ENCODE measurements around the gene ASPHD2.
"Not testable (repeated sequence)": the region's sequence is repeated elsewhere in the genome, so short reads cannot be mapped to it uniquely, and the experiment has no call there.

The ASPHD2 gene, protein sequence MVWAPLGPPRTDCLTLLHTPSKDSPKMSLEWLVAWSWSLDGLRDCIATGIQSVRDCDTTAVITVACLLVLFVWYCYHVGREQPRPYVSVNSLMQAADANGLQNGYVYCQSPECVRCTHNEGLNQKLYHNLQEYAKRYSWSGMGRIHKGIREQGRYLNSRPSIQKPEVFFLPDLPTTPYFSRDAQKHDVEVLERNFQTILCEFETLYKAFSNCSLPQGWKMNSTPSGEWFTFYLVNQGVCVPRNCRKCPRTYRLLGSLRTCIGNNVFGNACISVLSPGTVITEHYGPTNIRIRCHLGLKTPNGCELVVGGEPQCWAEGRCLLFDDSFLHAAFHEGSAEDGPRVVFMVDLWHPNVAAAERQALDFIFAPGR

DNA sequence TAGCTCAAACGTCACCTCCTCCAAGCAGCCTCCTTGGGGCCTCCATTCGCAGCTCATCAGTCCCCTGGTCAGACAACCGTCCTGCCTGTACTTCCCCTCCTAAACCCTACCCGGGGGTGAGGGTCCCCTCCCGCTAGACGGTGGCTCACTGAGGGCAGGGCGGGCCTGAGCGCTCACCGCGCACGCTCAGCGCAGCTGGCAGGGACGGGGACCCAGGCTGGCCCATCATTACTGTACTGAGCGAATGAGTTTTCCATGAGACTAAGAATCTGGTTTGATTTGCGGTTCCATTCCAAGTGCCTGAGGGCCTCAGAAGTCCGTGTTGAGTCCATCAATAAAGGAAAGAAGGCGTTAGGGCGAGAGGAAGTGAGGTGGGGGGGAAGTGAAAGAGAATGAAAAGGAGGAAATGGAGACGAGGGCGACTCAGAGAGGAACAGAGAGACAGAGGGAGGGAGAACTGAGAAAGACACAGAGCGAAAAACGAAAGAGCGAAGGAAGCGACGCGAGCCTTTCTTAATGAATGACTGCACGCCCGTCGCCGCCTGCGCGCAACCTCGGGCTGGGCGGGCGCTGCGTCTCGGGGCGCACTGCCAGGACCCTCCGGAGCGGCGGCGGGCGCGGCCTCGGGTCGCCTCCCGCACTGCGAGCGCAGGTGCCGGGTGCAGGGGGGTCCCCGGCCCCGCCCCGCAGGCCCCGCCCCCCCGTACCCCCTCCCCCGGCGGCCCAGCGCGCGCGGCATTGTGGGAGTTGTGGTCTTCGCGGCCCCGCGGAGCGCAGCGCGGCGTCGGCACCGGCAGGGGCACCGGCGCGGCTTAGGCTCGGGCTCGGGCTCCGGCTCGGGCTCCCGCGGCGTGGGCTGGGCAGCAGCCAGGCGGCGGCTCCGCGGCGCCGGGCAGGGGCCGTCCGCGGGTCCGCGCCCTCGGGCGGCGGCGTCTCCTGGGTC lies at the start of gene ASPHD2:
Gene ASPHD2 (plus strand): TSS at position 746 of the 943 bp plus-strand sequence. CDS start 4,356 bp downstream, outside the sequence.
- peak; percentile 60 for DNase-seq

GRCh38 chr22:26380072-26380830 lies 48.8 kb upstream of the ASPHD2 start:
- no peak for DNase-seq

- DNase-seq, result no peak
Measured at GRCh38 chr22:26382782-26383181, 46.3 kb upstream of the ASPHD2 start.

DNA sequence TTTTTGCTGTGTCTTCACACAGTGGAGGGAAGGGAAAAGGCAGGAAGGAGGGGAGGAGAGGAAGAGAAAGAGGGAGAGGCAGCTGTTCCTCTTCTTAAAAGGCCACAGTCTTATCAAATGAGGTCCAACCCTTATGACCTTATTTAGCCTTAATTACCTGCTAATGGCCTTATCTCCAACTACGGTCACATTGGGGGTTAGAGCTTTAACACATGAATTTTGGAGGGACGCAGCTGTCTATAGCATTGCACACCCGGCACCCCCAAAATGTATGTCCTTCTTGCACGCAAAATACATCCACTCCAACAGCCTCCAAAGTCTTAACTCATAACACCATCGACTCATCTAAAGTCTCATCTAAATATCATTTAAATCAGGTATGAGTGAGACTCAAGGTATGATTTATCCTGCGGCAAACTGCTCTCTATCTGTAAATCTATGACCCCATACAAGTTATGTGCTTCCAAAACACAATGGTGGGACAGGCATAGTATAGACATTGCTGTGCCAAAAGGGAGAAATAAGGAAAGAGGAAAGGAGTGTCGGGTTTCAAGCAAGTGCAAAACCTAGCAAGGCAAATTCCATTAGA lies 45.0 kb upstream of the ASPHD2 start:
- DNase-seq, result no peak

DNA sequence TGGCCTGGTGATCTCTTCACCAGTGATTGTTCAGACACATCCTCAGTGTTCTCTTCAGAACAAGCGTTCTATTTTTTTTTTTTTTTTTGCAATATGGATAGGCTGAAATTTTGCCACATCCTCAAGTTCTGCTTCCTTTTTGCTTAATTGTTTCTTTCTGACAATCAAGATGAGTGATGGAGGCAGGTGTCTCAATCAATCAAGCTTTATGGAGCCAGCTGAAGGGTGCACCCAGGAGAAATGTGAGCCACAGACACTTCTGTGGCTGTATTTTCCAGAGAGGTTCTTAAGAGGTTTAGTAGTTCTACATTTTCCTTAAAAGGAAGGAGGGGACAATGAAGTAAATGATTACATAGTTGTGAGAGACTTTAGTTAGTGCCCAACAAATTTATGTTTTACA lies 43.9 kb upstream of the ASPHD2 start:
- no peak for DNase-seq

DNA sequence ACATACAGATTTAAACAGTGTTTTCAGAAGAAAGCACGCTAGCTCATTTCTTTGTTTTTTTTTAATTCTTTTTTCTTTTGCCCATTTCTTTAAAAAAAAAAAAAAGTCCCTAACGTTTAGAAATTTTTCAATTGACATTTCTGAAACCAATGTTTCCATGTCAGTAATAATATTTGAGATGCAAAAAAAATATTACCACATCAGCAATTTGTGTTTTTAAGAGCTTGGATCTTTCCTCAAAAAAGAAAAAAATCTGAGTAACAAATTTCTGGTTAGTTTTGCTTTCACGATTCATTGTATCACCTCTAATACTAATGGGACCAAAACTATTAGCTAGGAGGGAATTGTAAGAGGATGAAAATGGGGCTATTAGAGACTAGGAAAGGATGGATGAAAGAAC lies 39.9 kb upstream of the ASPHD2 start:
- no peak for DNase-seq

DNA sequence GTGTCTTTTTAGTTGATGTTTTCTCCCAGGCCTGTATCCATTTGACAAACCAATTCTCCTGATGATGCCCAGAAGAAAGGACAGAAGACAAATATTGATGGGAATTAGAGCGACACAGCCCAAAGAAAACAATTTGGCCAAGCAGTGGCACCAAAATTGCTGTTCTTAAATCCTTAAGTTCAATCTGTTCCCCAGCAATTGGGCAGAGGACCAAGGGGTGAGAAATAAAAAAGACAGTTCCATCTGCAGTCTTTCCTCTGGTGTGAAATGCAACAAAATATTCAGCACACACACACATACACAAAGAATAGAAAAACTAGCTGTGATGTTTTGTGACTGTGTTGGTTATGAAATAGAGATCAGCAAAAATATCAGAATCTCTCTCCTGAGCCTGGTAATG lies 38.0 kb upstream of the ASPHD2 start:
- no peak for DNase-seq

GRCh38 chr22:26391623-26392022 lies 37.4 kb upstream of the ASPHD2 start:
- DNase-seq, result no peak

DNA sequence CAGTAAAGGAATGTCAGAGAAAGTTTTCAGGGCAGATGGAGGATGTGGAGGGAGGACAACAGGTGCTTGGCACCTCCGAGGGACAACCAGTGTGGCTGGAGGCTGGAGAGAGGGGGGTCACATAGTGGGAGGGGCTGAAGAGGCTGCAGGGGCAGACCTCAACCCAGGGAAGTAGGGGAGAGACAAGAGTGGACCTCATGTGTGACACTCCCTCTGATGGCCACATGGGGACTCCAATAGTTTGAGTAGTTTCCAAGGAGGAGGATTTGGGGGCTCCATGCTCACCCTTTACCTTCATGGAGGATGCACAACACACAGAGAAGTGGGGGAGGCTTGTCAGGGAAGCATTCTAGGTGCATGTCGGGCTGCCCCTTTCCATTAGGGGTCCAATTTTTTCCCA lies 35.1 kb upstream of the ASPHD2 start:
- DNase-seq, result no peak

DNA sequence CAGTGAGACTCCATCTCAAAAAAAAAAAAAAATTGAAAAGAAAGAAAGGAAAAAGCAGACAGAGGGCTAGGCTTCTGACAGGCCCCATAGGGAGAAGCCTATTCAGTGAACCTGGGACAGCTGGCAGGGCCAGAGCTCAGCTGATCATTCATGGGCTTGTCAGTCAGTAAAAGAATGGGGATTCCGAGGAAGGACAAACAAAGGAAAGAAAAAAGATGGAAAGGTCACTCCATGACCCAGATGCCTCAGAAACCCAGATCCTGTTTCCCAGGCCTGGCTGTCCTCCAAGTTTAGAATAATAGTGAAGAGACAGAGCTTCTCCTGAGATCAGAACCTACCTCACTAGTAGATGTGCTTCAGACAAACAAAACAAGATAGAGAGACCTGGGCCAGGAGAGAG lies 34.3 kb upstream of the ASPHD2 start:
- no peak for DNase-seq

DNA sequence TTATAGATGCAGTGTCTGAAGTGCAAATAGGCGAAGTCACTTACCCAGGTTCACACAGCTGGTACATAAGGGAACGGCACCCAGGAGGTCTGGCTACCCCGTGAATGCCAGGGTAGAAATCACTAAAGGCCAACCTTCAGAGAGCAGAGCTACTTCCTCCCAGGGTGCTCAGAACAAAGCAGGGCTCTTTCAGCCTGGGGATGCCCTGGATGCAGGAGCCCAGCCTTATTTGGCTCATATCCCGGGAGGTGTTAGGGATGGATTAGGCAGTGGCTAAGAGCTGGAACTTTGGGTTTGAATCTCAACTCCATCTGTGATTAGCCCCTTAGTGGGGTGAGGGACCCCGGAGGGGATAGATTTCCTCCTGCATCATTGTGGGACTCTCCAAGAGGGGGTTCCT lies 33.1 kb upstream of the ASPHD2 start:
- no peak for DNase-seq

DNA sequence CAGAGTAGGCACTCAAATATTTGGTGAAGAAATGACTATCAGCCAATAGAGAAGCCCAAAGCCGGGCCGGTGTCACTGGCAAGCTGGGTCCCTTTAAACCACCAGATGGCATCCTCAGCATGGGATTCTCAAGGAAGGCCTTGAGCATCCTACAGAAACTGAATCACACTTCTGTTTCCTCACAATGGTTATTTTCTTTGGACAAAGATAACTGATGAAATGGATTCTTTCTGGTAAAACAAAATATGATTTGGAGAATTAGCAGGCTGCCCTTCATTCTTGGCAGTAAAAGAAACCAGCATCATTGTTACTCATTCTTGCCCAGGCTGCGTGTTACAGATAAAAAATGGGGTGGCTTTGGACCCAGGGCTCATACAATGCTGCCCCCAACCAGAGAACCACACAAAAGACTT lies 30.3 kb upstream of the ASPHD2 start:
- peak; percentile 64 for DNase-seq

- no peak for DNase-seq
Measured at GRCh38 chr22:26399289-26399688, 29.8 kb upstream of the ASPHD2 start.

- DNase-seq, result no peak
Measured at GRCh38 chr22:26401726-26402125, 27.3 kb upstream of the ASPHD2 start.

DNA sequence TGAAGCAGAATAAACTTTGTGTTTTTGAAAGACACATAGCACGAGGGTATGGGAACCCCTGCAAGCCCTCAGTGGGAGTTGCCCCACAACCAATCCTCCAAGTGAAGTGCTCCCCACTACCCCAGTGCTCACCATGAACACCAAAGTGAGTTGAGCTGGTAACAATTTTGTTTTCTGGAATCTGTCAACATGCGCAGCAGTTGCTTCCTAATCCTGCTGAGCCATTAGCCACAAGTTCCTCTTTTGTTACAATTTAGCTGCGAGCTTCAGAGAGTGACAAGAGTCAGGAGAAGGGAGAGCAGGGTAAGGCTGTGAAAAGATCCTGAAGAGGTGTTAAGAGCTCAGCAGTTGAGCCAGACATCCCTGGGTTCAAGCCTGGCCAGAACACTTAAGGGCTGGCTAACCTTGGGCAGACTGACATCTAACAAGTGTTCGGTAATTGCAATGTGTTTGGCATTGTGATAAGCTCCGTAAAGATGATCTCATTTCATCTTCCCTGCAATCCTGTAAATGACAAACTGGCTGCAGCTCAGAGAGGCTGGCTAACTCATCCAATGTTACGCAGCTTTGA lies 24.1 kb upstream of the ASPHD2 start:
- DNase-seq, result no peak

- DNase-seq, result peak; percentile 34
Measured at GRCh38 chr22:26406118-26406517, 22.9 kb upstream of the ASPHD2 start.

DNA sequence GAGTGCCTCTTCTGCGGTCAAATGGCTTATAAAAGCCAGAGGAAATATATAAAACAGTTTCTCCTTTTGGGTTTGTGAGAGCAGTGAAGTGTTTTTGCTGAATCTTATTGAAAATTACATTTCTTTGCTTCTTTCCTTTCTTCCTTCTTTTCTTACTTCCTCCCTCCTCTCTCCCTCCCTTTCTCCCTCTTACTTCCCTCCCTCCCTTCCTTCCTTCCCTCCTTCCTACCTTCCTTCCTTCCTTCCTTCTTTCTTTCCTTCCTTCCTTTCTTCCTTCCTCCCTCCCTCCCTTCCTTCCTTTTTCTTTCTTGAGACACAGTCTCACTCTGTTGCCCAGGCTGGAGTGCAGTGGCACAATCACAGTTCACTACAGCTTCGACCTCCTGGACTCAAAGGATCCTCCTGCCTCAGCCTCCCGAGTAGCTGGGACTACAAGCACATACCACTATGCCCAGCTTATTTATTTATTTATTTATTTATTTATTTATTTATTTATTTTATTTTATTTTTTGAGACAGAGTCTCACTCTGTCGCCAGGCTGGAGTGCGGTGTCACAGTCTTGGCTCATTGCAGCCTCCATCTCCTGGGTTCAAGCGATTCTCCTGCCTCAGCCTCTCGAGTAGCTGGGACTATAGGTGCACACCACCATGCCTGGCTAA lies 20.4 kb upstream of the ASPHD2 start:
- not testable (repeated sequence) for DNase-seq

DNA sequence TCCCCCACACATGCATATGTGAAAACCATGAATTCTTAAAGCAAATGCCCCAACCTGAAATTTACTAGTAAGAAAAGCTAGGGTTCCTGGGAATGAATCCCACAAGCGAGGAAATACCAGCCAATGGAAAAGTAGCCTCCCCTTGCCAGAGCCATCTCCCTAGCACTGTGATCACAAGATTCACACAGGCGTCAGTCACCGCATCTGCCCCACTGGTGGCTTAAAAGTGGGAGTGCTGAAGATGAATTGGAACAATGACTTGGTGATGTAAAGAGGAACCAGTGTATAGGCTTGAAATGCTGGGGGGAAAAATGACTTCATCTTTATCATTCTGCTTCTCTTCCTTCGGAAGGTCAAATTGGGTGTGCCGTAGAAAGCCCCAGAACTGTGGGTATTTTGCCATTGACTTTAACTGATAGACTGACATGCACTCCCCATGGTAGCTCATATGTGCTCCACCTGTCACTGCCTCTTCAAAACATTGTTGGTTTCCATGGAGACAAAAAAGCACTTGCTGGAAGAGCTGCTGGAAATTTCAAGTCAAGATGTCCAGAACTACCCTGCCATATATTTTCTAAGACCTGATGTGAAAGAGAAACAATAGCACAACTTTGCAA lies 19.2 kb upstream of the ASPHD2 start:
- no peak for DNase-seq

- no peak for DNase-seq
Measured at GRCh38 chr22:26410386-26410785, 18.7 kb upstream of the ASPHD2 start.

- DNase-seq, result no peak
Measured at GRCh38 chr22:26414347-26414746, 14.7 kb upstream of the ASPHD2 start.

DNA sequence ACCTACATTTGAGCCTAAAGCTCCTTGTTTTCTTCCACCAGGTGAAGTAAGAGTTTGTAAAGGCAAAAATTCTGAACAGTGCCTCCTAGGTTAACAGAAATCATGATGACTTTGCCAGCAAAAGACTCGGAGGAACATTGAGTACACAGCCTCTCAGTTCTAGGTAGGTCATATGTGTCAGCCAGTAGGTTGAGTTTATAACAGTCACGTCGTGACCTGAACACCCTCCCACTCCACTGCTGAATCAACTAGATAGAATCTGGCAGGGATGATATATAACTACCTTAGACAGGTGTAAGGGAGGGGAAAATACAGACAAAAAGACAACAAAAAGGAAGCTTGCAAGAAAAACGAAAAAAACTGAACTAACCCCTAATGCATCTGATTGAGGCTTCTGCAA lies 12.8 kb upstream of the ASPHD2 start:
- no peak for DNase-seq

All from fibroblast of skin of right quadriceps (primary cell).